GM21423 (cell line): Measurements from ENCODE around the gene BCL6B.
"Not testable (repeated sequence)": the region's sequence is repeated elsewhere in the genome, so short reads cannot be mapped to it uniquely, and the experiment has no call there.

Experiments
- ATAC-seq: cut with Tn5 transposase; IDR thresholded peaks from one replicate; pipeline ENCODE4 v1.9.1; 2021; ENCODE audit warnings: mild to moderate bottlenecking, moderate library complexity; ENCODE audit not compliant: unreplicated experiment

BCL6B gene, protein sequence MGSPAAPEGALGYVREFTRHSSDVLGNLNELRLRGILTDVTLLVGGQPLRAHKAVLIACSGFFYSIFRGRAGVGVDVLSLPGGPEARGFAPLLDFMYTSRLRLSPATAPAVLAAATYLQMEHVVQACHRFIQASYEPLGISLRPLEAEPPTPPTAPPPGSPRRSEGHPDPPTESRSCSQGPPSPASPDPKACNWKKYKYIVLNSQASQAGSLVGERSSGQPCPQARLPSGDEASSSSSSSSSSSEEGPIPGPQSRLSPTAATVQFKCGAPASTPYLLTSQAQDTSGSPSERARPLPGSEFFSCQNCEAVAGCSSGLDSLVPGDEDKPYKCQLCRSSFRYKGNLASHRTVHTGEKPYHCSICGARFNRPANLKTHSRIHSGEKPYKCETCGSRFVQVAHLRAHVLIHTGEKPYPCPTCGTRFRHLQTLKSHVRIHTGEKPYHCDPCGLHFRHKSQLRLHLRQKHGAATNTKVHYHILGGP

DNA sequence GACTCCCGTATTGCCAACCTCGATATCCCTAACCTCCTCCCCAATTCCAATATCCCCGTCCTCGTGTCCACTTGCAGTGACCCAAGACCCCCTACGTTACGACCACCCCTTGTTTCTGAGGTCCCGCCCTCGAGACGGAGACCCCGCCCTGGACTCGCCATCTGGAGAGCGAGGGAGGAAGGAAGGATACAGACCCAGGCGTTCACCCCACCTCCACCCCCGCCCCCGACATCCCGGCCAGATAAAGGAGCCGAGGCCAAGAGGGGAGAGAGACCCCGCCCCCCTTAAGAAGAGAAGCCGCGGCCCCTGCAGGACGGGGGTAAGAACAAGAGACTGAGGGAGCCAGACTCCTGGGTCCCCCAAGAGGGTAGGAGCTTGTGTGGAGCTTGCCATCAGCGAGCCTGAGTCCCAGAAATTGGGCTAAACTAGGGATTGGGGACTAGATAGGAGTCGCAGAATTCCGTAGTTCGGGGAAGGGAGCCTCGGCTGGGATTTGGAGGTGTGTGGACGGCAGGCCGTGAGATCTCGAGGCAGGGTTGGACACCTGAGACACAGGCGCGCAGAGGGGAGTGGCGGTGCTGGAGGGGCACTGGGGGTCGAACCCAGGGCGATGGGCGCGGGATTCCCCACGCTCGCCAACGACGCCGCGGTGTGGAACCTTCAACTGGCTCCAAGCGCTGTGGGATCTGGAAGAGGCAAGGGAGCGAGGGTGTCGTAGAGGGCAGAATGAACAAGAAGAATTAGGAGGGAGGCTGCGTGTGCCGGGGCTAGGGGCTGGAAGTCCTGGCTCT is at the start of gene BCL6B:
BCL6B (plus strand) TSS at position 270 of the 791 bp plus-strand sequence. CDS start 622 bp downstream, outside the sequence.
- no peak for ATAC-seq

DNA sequence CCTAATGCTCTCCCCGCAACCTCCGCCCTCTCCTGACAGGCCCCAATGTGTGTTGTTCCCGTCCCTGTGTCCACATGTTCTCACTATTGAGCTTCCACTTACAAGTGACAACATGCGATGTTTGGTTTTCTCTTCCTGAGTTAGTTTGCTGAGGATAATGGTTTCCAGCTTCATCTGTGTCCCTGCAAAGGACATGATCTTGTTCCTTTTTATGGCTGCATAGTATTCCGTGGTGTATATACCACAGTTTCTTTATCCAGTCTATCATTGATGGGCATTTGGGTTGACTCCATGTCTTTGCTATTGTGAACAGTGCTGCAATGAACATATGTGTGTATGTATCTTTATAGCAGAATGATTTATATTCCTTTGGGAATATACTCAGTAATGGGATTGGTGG is 43.4 kb upstream of the BCL6B start:
- ATAC-seq, result not testable (repeated sequence)

DNA sequence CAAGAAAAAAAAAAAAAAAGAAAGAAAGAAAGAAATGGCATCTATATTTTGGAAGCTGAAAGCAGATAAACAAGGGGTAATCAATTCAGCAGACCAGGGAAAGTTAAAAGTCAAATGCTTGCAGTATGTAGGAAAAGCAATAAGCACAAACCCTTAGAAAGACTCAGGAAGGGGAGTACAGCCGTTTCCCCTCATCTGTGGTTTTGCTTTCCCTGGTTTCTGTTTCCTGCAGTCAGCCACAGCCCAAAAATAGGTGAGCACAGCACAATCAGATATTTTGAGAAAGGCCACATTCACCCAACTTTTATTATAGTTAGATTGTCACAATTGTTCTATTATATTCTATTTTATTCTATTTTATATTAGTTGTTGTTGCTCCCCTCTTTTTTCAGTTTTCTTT is 41.4 kb upstream of the BCL6B start:
- ATAC-seq, result no peak

DNA sequence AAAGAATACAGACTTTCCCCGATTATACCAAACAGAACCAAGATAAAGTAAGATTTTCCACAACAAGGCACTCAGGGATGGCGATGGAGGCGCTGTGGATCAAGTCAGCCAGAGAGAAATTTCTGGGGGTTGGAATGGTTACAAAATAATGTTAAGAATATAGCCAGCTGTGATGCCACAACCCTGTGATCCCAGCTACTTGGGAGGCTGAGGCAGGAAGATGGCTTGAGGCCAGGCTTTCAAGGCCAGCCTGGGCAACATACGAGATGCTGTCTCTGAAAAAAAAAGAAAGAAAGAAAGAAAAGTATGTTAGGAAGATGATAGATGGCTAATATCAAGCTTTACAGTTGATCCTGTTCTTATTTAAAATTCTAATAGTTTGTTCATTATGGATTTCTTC is 37.6 kb upstream of the BCL6B start:
- ATAC-seq, result no peak

DNA sequence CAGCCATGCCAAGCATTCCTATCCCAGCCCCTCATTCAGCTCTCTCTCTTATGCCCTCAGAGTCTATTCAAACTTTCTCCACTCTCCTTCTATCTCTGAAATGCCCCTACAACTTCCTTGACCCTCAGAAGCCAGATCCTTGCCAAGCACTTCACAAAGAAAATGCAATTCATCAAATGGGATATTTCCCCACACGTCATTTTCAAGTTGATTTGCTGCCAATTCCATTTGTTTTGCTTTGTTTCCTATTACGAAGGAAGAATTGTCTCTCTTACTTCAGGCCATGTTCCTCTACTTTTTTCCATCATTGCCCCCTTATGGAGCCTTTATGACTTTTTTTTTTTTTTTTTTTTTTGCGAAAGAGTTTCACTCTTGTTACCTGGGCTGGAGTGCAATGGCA is 36.2 kb upstream of the BCL6B start:
- no peak for ATAC-seq

DNA sequence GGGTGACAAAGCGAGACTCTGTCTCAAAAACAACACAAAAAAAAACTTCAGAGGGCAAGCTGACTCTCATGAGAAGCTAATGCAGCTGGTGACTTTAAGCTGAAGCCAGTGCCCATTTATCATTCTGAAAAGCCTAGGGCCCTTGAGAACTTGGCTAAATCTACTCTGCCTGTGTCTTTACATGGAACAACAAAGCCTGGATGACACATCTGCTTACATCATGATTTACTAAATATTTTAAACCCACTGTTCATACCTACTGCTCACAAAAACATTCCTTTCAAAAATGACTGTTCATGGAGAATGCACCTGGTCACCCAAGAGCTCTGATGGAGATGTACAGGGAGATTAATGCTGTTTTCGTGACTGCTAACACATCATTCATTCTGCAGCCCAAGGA is 33.1 kb upstream of the BCL6B start:
- ATAC-seq, result no peak

DNA sequence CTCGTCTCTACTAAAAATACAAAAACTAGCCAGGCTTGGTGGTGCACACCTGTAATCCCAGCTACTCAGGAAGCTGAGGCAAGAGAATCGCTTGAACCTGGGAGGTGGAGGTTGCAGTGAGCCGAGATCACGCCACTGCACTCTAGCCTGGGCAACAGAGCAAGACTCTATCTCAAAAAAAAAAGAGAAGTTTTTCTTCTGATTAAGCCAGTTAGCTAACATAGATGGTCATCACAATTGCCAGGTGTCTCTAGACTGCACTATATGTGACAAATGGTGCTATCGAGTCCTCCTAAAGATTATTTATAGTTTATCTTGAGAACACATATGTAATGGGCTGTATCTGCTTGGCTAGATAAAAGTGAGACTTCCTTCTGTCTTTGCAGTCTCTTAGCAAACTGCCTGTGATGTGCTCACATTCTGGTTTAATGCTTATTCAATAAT is 29.2 kb upstream of the BCL6B start:
- not testable (repeated sequence) for ATAC-seq

DNA sequence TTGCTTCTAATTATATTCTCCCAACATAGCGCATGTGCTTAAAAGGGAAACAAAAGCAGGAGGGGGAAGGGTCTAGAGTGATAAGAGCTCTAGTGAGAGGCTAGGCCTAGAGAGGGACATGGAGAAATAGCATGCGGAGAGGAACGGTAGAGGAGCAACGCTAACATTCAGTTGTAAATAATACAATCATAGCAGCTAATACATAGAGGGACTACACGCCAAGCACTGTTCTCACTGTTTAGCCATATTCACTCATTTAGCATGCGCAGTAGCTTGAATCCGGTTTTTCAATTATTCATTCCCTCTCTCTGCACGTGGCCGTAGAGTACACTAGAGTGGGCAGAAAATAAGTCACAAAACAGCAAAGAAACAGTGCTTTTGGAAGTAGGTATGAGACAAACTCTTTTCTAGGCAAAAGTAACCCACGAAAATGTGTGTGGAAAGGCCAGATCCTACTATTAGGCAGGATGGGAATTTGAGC is 28.7 kb upstream of the BCL6B start:
- no peak for ATAC-seq

DNA sequence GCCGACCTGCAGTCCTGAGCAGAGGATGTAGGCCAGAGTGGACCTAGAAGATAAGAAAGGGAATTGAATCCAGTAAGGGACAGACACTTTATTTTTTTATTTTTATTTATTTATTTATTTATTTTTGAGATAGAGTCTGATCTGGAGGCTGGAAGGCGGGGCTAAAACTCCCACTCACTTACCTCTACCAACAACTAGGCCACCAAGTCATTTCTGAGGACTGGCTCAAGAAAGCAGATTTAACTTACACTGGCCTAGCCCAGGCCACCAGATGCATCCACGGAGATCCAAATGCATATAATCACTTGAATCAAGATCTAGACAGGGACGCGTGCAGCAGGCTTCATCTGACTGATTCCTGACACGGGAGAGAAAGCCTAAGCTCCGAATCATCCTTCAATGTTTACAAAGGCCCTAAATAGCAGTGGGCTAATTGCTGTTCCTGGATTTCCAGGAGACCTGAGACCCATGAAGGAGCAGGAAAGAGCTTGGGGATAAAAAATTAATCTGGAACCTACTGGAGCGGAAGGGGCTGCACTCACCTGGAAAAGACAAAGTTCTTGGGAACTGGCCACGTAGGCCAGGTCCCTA is 28.1 kb upstream of the BCL6B start:
- ATAC-seq, result no peak

DNA sequence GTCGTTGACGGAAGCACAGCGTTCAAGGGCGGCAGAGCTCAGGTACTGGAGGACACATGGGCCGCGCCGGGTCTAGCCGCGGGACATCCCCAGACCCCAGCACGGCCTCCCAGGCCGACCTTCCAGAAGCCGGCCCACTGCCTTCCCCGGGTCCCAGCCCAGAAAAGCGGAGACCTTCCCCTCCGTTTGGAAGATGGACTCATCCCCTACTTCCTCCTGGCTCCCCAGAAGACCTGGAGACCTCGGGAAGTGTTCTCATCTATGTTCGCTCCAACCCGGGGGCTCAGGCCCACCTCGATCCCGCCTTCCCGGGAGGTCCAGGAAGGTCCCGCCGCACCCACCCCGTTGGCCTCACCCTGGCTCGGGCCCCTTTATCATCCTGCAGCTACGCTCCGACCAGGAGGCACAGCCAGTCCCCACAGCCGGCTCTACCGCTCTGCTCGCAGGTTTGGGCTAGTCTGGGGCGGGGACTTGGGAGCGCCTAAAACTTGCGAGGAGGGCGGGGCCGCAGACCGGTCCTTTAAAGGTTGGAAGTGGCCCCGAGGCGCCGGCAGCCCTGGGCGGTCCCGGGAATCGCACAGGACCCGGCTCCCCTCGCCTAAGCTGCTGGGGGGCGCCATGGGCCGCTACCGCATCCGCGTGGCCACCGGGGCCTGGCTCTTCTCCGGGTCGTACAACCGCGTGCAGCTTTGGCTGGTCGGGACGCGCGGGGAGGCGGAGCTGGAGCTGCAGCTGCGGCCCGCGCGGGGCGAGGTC is 27.2 kb upstream of the BCL6B start, which contains the start of gene ALOX12:
ALOX12 (plus strand) TSS at position 550 of the 756 bp plus-strand sequence; CDS start at position 619, 69 bp downstream.
- ATAC-seq, result no peak

DNA sequence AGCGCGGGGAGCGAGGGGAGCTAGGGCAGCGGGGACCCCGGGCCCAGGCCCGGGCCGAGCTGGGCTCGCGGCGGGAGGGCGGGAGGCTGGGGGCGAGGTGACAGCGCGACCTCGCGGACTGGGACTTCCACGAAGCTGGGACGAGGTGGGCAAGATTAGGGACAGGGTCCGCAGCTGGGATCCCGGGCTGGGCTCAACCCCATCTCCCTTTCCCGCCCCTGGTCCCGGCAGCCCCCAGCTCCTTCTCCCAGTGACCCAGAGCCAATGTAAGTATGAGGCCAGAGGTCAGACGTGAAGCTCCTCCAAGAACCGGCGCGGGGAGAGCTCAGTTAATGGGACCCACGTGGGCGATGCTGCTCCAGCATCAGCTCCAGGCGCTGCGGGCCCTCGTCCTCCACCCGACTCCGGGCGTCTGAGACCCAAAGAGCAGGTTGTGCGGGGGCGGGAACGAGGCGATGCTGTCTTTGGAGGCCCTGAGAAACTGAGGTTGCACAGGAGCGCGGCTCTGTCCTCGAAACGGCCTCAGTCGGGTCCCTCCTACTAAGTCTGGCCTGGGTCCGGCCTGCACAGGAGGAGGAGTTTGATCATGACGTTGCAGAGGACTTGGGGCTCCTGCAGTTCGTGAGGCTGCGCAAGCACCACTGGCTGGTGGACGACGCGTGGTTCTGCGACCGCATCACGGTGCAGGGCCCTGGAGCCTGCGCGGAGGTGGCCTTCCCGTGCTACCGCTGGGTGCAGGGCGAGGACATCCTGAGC is 26.4 kb upstream of the BCL6B start:
- ATAC-seq, result no peak

DNA sequence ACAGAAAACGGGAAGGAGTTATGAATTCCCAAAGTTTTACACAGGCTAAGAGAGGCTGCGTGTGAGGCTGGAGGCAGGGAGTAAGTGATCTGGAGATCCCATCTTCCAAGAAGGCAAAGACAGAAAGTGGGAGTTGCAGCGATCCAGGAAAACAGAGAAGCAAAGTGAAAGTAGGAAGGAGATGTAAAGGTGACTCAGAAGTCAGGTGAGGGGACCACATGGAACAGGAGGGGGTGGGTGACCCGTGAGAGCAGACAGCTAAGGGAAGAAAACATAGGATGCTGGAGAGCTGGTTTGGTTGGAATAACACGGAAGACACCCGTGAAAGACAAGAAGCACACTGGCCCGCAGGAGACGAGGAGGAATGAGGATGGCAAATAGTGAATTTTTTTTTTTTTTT is 25.7 kb upstream of the BCL6B start:
- ATAC-seq, result no peak

DNA sequence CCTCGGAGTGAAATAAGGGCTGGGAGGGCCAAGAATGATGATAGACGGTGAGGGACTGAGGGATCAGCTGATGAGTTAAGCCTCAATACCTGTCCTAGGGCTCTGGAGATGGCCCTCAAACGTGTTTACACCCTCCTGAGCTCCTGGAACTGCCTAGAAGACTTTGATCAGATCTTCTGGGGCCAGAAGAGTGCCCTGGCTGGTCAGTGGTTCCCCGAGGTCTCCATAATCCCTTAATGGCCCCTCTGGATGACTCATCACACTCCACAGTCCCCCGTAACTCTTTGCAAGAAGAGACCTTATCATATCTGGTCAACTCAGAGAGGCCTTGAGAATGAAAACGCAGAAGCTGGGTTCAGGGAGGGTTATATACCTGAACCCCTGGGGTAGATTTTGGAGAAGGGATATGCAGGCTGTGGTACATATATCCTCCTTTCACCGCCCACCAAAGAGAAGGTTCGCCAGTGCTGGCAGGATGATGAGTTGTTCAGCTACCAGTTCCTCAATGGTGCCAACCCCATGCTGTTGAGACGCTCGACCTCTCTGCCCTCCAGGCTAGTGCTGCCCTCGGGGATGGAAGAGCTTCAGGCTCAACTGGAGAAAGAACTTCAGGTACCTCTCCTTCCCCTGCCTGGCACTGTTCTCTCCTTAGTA is 23.9 kb upstream of the BCL6B start:
- ATAC-seq, result no peak

DNA sequence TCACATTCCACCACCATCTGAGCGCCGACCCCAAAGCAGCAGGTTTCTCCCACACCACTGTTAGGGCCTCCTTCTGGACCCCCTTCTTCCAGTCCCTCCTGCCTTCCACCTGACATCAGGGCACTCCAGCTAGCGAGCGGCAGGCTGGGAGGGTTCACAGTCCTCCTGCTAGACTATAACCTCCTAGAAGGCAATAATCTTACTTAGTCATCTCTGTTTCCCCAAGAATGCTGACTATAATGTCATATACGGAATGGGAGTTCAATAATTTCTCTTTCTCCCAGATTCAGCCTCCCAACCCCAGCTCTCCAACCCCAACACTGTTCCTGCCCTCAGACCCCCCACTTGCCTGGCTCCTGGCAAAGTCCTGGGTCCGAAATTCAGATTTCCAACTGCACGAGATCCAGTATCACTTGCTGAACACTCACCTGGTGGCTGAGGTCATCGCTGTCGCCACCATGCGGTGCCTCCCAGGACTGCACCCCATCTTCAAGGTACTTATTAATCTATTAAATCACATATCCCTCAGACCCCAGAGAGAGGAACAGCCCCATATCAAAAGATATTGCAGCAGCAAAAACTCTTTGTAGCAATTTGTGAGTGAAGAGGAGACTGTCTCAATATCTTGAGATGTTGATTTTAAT is 21.4 kb upstream of the BCL6B start:
- no peak for ATAC-seq

DNA sequence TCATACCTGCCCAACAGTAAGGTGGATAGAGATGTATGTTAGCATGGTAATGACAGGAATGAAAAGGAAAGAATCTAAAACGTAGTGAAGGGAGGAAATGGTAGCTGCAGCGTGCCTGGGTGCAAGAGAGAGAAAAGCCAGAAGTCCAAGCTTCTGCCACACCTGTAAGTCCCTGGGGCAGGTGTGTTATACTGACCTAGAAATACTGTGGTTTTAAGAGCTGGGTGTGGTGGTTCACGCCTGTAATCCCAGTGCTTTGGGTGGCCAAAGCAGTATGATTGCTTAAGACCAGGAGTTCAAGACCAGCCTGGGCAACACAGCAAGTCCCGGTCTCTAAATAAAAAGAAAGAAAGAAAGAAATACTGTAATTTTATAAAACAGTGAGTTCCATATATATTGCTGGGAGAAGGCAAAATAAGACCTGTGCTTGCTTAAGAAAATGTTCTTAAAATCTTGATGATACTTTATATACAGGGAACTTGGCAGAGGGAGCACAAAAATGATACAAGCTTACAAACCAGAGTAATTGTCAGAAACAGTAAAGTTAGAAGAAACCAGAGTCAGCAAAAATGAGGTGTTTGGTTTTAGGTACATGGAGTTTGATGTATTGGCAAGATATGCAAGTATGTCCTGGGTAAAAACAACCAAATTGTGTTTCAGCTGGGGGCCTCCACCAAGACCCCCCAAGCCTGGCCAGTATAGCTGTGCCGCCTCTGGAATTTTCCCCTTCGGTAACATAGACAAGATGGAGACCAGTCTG is 20.4 kb upstream of the BCL6B start:
- no peak for ATAC-seq

DNA sequence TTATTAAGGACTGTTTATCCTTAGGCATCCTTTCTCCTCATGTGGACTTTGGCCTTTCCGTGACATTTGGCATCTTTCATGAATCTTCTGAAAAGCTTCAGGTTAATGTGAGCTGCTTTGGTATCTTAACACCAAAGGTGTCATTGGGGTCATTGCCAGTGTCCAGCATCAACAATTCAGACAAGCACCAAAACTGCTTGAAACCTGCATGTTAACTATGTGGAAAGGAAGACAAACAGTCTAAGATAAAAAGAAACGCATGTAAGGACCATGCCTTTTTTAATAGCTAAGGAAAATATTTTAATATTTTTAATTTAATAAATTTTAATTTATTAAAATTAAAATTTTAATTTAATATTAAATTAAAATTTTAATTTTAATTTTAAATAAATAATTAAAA is 19.1 kb upstream of the BCL6B start:
- no peak for ATAC-seq

DNA sequence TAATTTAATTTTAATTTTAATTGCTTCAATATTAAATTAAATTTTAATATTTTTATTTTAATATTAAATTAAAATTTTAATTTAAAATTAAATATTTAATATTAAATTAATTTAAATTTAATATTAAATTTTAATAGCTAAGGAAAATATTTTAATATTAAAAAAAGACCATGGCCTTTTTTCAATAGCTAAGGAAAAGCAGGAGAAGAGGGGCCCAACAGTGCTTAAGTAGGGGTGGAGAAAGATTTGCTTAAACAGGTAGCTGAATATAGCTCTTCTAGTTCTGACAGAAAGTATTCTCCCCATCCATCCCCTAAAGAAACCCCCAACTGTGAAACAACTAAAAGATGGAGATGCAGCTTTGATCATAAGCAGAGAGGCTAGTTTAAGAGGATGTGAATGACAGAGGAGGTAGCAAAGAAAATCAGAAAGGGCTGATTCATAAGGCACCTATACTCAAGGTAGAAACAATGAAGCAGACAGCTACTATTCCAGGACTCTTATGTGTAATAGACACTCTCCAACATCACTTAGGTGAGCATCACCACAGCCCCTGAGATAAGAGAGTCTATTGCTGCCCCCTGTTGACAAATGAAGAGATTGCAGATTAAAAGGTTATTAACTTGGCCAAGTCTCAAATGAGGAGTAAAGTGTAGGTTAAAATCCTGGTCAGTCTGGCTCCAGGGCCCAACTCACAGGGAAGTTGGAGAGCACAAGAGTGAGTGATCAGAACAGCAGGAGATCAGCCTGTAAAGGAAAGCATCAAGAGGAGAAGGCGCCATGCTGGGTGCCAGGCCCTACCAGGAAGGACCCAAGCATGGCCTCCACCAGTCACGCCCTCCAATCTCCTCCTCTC is 18.2 kb upstream of the BCL6B start:
- ATAC-seq, result no peak
